ENCODE measurements around the gene ATP5PF. TPM values are rescaled to one million over a fixed set of nuclear protein-coding genes. Genes with fewer than 3 reads are reported as not detected.

The ATP5PF gene
- polyA plus RNA-seq, 3 donors: 124 to 360 (median 340) TPM

GRCh38 chr21:25708467-25709065, 26.1 kb downstream of the ATP5PF start:
- Histone ChIP-seq H3K4me1 (ENCODE audit: control insufficient read depth in 1 of 2, insufficient read depth in 2 of 2, low read length in 2 of 2) (no peaks in the 10 kb centered on the region), H3K27me3 (ENCODE audit: control insufficient read depth in 2 of 2, insufficient read depth in 2 of 2, low read length in 2 of 2) (no peaks in the 10 kb centered on the region), H3K36me3 (replicated peaks in 1 of 2; ENCODE audit: control insufficient read depth in 1 of 2, insufficient read depth in 2 of 2, low read length in 2 of 2) (no peaks in the 10 kb centered on the region), H3K4me3 (replicated peaks in 1 of 3; ENCODE audit: low read depth in 2 of 3, low read length in 3 of 3) (no peak overlapping the region), H4K20me1 (ENCODE audit: insufficient read depth, low read length) (no peaks in the 10 kb centered on the region), H2AFZ (ENCODE audit: insufficient read depth, low read depth, low read length, poor library complexity, severe bottlenecking) (no peak overlapping the region), H3K79me2 (ENCODE audit: insufficient read depth, low read length) (no peaks in the 10 kb centered on the region), H3K4me2 (replicated peaks; ENCODE audit: extremely low read depth, low read length, poor library complexity, severe bottlenecking) (no peak overlapping the region), H3K9ac (ENCODE audit: insufficient read depth, low read length, poor library complexity, severe bottlenecking) (no peak overlapping the region), H3K9me3 (replicated peaks in 1 of 2; ENCODE audit: control insufficient read depth in 1 of 2, insufficient read depth in 1 of 2, low read length in 2 of 2) (no peaks in the 10 kb centered on the region), H3K27ac (ENCODE audit: low read depth in 1 of 2, low read length in 2 of 2) (no peak overlapping the region)
- no peaks in the 10 kb centered on the region for H3K4me1 Mint-ChIP-seq
- 79% methylated on average over 4 of the region's 7 CpGs for WGBS (ENCODE audit: insufficient coverage)
- TF ChIP-seq, protein P1, sequence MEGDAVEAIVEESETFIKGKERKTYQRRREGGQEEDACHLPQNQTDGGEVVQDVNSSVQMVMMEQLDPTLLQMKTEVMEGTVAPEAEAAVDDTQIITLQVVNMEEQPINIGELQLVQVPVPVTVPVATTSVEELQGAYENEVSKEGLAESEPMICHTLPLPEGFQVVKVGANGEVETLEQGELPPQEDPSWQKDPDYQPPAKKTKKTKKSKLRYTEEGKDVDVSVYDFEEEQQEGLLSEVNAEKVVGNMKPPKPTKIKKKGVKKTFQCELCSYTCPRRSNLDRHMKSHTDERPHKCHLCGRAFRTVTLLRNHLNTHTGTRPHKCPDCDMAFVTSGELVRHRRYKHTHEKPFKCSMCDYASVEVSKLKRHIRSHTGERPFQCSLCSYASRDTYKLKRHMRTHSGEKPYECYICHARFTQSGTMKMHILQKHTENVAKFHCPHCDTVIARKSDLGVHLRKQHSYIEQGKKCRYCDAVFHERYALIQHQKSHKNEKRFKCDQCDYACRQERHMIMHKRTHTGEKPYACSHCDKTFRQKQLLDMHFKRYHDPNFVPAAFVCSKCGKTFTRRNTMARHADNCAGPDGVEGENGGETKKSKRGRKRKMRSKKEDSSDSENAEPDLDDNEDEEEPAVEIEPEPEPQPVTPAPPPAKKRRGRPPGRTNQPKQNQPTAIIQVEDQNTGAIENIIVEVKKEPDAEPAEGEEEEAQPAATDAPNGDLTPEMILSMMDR (IDR thresholded peaks at IDR 0.05): peak; percentile 94
- no peaks in the 10 kb centered on the region for H3K27me3 Mint-ChIP-seq (ENCODE audit: low read depth in 3 of 3)
- intact Hi-C loops (cut with micrococcal nuclease): loop anchor here (2.0 to 5.0 kb wide), 2 partner anchors 96 to 100 kb away; no protein-coding TSS in a partner anchor
- H3K27ac Mint-ChIP-seq: no peak overlapping the region
- no peaks in the 10 kb centered on the region for H3K36me3 Mint-ChIP-seq
- DNase-seq: peak; percentile 13 to 48 (median 41)
- H3K9me3 Mint-ChIP-seq: peaks cover 0 to 3% (median 0%) of the 10 kb centered on the region in 7 donors
- H3K4me3 Mint-ChIP-seq: no peak overlapping the region

GRCh38 chr21:25701529-25701928, 33.2 kb downstream of the ATP5PF start:
- WGBS (ENCODE audit: insufficient coverage): no CpG with 5 or more reads among the region's 4 CpGs
- no peaks in the 10 kb centered on the region for H3K79me2 ChIP-seq (ENCODE audit: insufficient read depth, low read length)
- H3K9me3 ChIP-seq (replicated peaks in 1 of 2; ENCODE audit: control insufficient read depth in 1 of 2, insufficient read depth in 1 of 2, low read length in 2 of 2): peaks cover 0 to 3% of the 10 kb centered on the region in 2 donors
- no peak overlapping the region for H3K27ac ChIP-seq (ENCODE audit: low read depth in 1 of 2, low read length in 2 of 2)
- Mint-ChIP-seq H3K36me3 (no peaks in the 10 kb centered on the region), H3K4me1 (peaks cover 3% of the 10 kb centered on the region), H3K4me3 (no peak overlapping the region), H3K27ac (no peak overlapping the region), H3K9me3 (peaks cover 0 to 4% (median 3%) of the 10 kb centered on the region in 7 donors), H3K27me3 (ENCODE audit: low read depth in 3 of 3) (no peaks in the 10 kb centered on the region)
- H4K20me1 ChIP-seq (ENCODE audit: insufficient read depth, low read length): no peaks in the 10 kb centered on the region
- intact Hi-C loops (cut with micrococcal nuclease): no loop called here
- H3K9ac ChIP-seq (ENCODE audit: insufficient read depth, low read length, poor library complexity, severe bottlenecking): no peak overlapping the region
- no peaks in the 10 kb centered on the region for H3K36me3 ChIP-seq (replicated peaks in 1 of 2; ENCODE audit: control insufficient read depth in 1 of 2, insufficient read depth in 2 of 2, low read length in 2 of 2)
- H2AFZ ChIP-seq (ENCODE audit: insufficient read depth, low read depth, low read length, poor library complexity, severe bottlenecking): no peak overlapping the region
- H3K4me3 ChIP-seq (replicated peaks in 1 of 3; ENCODE audit: low read depth in 2 of 3, low read length in 3 of 3): no peak overlapping the region
- no peak for DNase-seq
- TF ChIP-seq, protein P1 (IDR thresholded peaks at IDR 0.05): no peak
- no peaks in the 10 kb centered on the region for H3K27me3 ChIP-seq (ENCODE audit: control insufficient read depth in 2 of 2, insufficient read depth in 2 of 2, low read length in 2 of 2)
- no peak overlapping the region for H3K4me2 ChIP-seq (replicated peaks; ENCODE audit: extremely low read depth, low read length, poor library complexity, severe bottlenecking)
- H3K4me1 ChIP-seq (ENCODE audit: control insufficient read depth in 1 of 2, insufficient read depth in 2 of 2, low read length in 2 of 2): no peaks in the 10 kb centered on the region

Measured in CD14-positive monocyte (primary cell).